Ovary (tissue), 9 donors: ENCODE measurements around the gene CPNE4. TPM values are rescaled to one million over a fixed set of nuclear protein-coding genes. Genes with fewer than 3 reads are reported as not detected.

ENCODE experiments used
- DNase-seq, 5 donors: peaks; one replicate each; pipeline ENCODE4 v3.0.0-alpha.2; 2019 to 2020
- H3K27ac ChIP-seq, 2 donors: fragments of 200-600 bp; one replicate each; pipeline versions ENCODE4 v1.5.1 to v1.8.0; 2019 to 2022
- H3K27me3 ChIP-seq: fragments of 200-600 bp; one replicate; pipeline ENCODE4 v1.8.0; 2022
- H3K36me3 ChIP-seq: fragments of 200-600 bp; sonication (generic); one replicate; pipeline ENCODE4 v1.5.1; 2019
- H3K4me1 ChIP-seq: one replicate; pipeline ENCODE4 v1.8.1; 2013; ENCODE audit warnings: mild to moderate bottlenecking, moderate library complexity; ENCODE audit not compliant: insufficient read depth
- H3K4me3 ChIP-seq: fragments of 200-600 bp; sonication (generic); one replicate; pipeline ENCODE4 v1.5.1; 2017
- H3K9me3 ChIP-seq, 2 donors: fragments of 200-600 bp in 1 of 2; sonication (generic) in 1 of 2; one replicate each; pipeline versions ENCODE4 v1.5.1 to v1.8.1; 2013 to 2019; ENCODE audit warnings: mild to moderate bottlenecking in 1 of 2, moderate library complexity in 1 of 2
- CTCF ChIP-seq, 3 donors: fragments of 450-650 bp in 2 of 3; fragments of 200-600 bp in 1 of 3; IDR thresholded peaks; one replicate each; pipeline versions ENCODE4 v1.5.1 to v1.8.0; 2016 to 2022; ENCODE audit warnings: antibody characterized with exemption in 3 of 3, mild to moderate bottlenecking in 1 of 3
- EP300 ChIP-seq: sonication (generic); formaldehyde crosslinking; IDR thresholded peaks from one replicate; pipeline ENCODE4 v1.6.1; 2017; ENCODE audit warnings: antibody characterized with exemption
- POLR2A ChIP-seq: fragments of 450-650 bp; IDR thresholded peaks from one replicate; pipeline ENCODE4 v1.6.1; 2017; ENCODE audit warnings: antibody characterized with exemption, mild to moderate bottlenecking, moderate library complexity
- WGBS, 3 donors: extraction: QIAGEN DNeasy Blood & Tissue Kit in 1 of 3; methylation state at CpG; one replicate each; pipeline versions ENCODE4 v1.1.5 to v1.1.7; 2013 to 2017; 5-methylcytosine and 5-hydroxymethylcytosine counted together
- intact Hi-C, 4 donors: fragments of 100-400 bp; cut with DNase I; formaldehyde crosslinking; loops; one replicate each; pipeline versions ENCODE4 v1.11.0 to v1.15.1; 2022 to 2023
- polyA plus RNA-seq, 2 donors: library from polyadenylated mRNA; stranded (reverse); fragments of 200-250 nt in 1 of 2; fragments of 350-450 nt in 1 of 2; fragmentation: Illumina TruSeq in 1 of 2; extraction: RNeasy Lipid Tissue Mini Kit (QIAGEN cat#74804) in 1 of 2; gene quantifications; one replicate each; pipeline ENCODE4 v1.2.3, GENCODE V29; 2013 to 2014
- total RNA-seq, 7 donors: library from RNA; depleted of rRNA in 2 of 7; stranded (reverse); fragments of >200 nt in 2 of 7; fragmentation: NEBNext Ultra II Directional in 3 of 7; extraction: Animal tissue kit (Norgen Biotek cat#: 25700) in 3 of 7; gene quantifications; one replicate each; pipeline versions ENCODE4 v1.1.0 to v1.2.4, GENCODE V29; 2016 to 2023
- donor health status: DM: no; HTN: no; CAD: no; lungs with moderate emphysema.
- donor health status: DM: no; HTN: no; CAD: no.
- donor health status: Bipolar disorder and iron deficiency.
- donor health status: DM: yes; HTN: yes; CAD: no.
- donor health status: DM: no; HTN: no; CAD: no.
- donor health status: DM: yes; HTN: yes; CAD: no.

The CPNE4 gene
- total and polyA plus RNA-seq, 9 donors, result 0.11 to 0.27 (median 0.13) TPM; not detected in 6

GRCh38 chr3:131669600-131669999, 365.2 kb downstream of the CPNE4 start:
- TF ChIP-seq POLR2A (no peak), EP300 (no peak), CTCF (IDR thresholded peaks at IDR 0.05) (no peak)
- no peaks in the 10 kb centered on the region for H3K36me3 ChIP-seq
- no peaks in the 10 kb centered on the region for H3K4me1 ChIP-seq
- H3K27me3 ChIP-seq, result no peaks in the 10 kb centered on the region
- no peaks in the 10 kb centered on the region for H3K9me3 ChIP-seq
- intact Hi-C loops, result no loop called here
- H3K27ac ChIP-seq, result no peak overlapping the region
- no peak for DNase-seq
- H3K4me3 ChIP-seq, result no peak overlapping the region
- WGBS, 3 donors, result 64 to 80% (median 65%) methylated on average over 4 of the region's 4 CpGs

- Histone ChIP-seq H3K9me3 (no peaks in the 10 kb centered on the region), H3K4me1 (no peaks in the 10 kb centered on the region), H3K4me3 (no peak overlapping the region), H3K27me3 (no peaks in the 10 kb centered on the region), H3K27ac (no peak overlapping the region), H3K36me3 (no peaks in the 10 kb centered on the region)
- DNase-seq, result no peak
- intact Hi-C loops, result no loop called here
- TF ChIP-seq POLR2A (no peak), CTCF (IDR thresholded peaks at IDR 0.05) (no peak), EP300 (no peak)
- WGBS, 3 donors, result 41 to 95% (median 88%) methylated on average over 1 of the region's 1 CpG
Observed at GRCh38 chr3:131658771-131659170, 376.0 kb downstream of the CPNE4 start.

GRCh38 chr3:131658115-131658514, 376.7 kb downstream of the CPNE4 start:
- Histone ChIP-seq H3K4me1 (no peaks in the 10 kb centered on the region), H3K27me3 (no peaks in the 10 kb centered on the region), H3K4me3 (no peak overlapping the region), H3K27ac (no peak overlapping the region), H3K36me3 (no peaks in the 10 kb centered on the region), H3K9me3 (no peaks in the 10 kb centered on the region)
- DNase-seq, result no peak
- TF ChIP-seq EP300 (no peak), POLR2A (no peak), CTCF (IDR thresholded peaks at IDR 0.05) (no peak)
- intact Hi-C loops, result no loop called here
- 47 to 83% (median 62%) methylated on average over 3 of the region's 3 CpGs for WGBS, 3 donors

- Histone ChIP-seq H3K4me3 (no peak overlapping the region), H3K9me3 (no peaks in the 10 kb centered on the region), H3K36me3 (no peaks in the 10 kb centered on the region), H3K27me3 (no peaks in the 10 kb centered on the region), H3K4me1 (no peaks in the 10 kb centered on the region), H3K27ac (no peak overlapping the region)
- DNase-seq, result no peak
- intact Hi-C loops, result no loop called here
- WGBS, 3 donors, result 50 to 57% (median 55%) methylated on average over 7 of the region's 7 CpGs
- TF ChIP-seq POLR2A (no peak), EP300 (no peak), CTCF (IDR thresholded peaks at IDR 0.05) (no peak)
Observed at GRCh38 chr3:131655070-131655690, 379.6 kb downstream of the CPNE4 start.
